ENCODE data around the gene METTL26. TPM values are rescaled to one million over a fixed set of nuclear protein-coding genes. Genes with fewer than 3 reads are reported as not detected.
A peak's percentile ranks its signal among the peaks of the same experiment; 100 is the strongest.

The METTL26 gene
- total and polyA plus RNA-seq, 2 of the 4 experiments (the other 2 are of a cell fraction), result 46.8 to 128 TPM

- H4K20me1 ChIP-seq (ENCODE audit: insufficient read depth, low read length), result peaks cover 59% of the 10 kb centered on the region
- H2AFZ ChIP-seq (replicated peaks; ENCODE audit: low read length, poor library complexity), result peak overlapping the region; percentile 58
- BruUV-seq (replicated peaks), result no TSS peak
- H3K27me3 ChIP-seq (ENCODE audit: control insufficient read depth, insufficient read depth, low read length), result no peaks in the 10 kb centered on the region
- no peak overlapping the region for H3K56ac ChIP-seq (ENCODE audit: extremely low read depth, insufficient read depth, low read length)
- peaks cover 5% of the 10 kb centered on the region; the same call in 1 of the 2 replicates for H3K36me3 ChIP-seq (ENCODE audit: control insufficient read depth, insufficient read depth, low read length)
- ChIA-PET POLR2A (ENCODE audit: unreplicated experiment) (no interaction called here), CTCF (no interaction called here)
- H3K23ac ChIP-seq (ENCODE audit: low read depth, low read length), result no peak overlapping the region
- H3K79me1 ChIP-seq (ENCODE audit: low read depth in 1 of 2, low read length in 2 of 2), result peaks cover 23 to 76% of the 10 kb centered on the region in 2 experiments; a peak in 3 of 4 replicates
- H3K18ac ChIP-seq (ENCODE audit: low read depth, low read length), result no peak overlapping the region
- no peak overlapping the region for H4K91ac ChIP-seq (ENCODE audit: insufficient read depth, low read depth, low read length)
- intact Hi-C loops (cut with micrococcal nuclease) (no loop called here), in situ Hi-C loops (cut with MboI; ENCODE audit: low sequenced_read_pairs) (no loop called here), dilution Hi-C loops (cut with HindIII; ENCODE audit: low sequenced_read_pairs, unreplicated experiment) (no loop called here)
- no peak overlapping the region for H2AK9ac ChIP-seq (replicated peaks; ENCODE audit: low read depth, low read length, poor library complexity)
- H3K14ac ChIP-seq (replicated peaks; ENCODE audit: low read depth, low read length), result no peak overlapping the region
- H3K9ac ChIP-seq (ENCODE audit: low read depth, low read length), result no peak overlapping the region
- no peak overlapping the region for H4K8ac ChIP-seq (ENCODE audit: low read depth in 2 of 2, low read length in 2 of 2)
- no peak overlapping the region for H4K5ac ChIP-seq (ENCODE audit: low read depth, low read length)
- peaks cover 12% of the 10 kb centered on the region; the same call in 1 of the 2 replicates for H3K9me1 ChIP-seq (ENCODE audit: insufficient read depth, low read length)
- peaks cover 7% of the 10 kb centered on the region; the same call in 1 of the 2 replicates for H3K4me1 ChIP-seq (ENCODE audit: control insufficient read depth, insufficient read depth, low read length)
- H2BK20ac ChIP-seq (ENCODE audit: low read depth, low read length), result no peak overlapping the region
- TF ChIP-seq NFE2L2 (IDR thresholded peaks at IDR 0.05; ENCODE audit: low read depth, low read length), result no peak
- no peak for TF ChIP-seq RFX5 (IDR thresholded peaks at IDR 0.05; ENCODE audit: low read depth, low read length)
- no peak for TF ChIP-seq MAFK (IDR thresholded peaks at IDR 0.05; ENCODE audit: low read depth, low read length)
- TF ChIP-seq BHLHE40 (IDR thresholded peaks at IDR 0.05; ENCODE audit: low read depth, low read length), result no peak
- TF ChIP-seq POLR2A (IDR thresholded peaks at IDR 0.05; ENCODE audit: low read depth, low read length), result no peak
- 89% methylated on average over 3 of the region's 16 CpGs; no CpG with 5 or more reads in 1 of the 2 experiments for WGBS, 2 experiments (ENCODE audit: extremely low coverage in 2 of 2, insufficient read length in 1 of 2)
- H3K4me3 ChIP-seq (ENCODE audit: insufficient read depth, low read depth, low read length), result no peak overlapping the region
- H2AK5ac ChIP-seq (ENCODE audit: low read depth, low read length), result no peak overlapping the region
- no peak overlapping the region for H2BK15ac ChIP-seq (ENCODE audit: low read depth, low read length)
- ATAC-seq (ENCODE audit: low read depth), result no peak
- no peak for DNase-seq
- no peak overlapping the region for H3K27ac ChIP-seq (ENCODE audit: insufficient read depth, low read length)
- no peak overlapping the region for H2BK120ac ChIP-seq (ENCODE audit: low read depth, low read length)
- no peak overlapping the region for H3K4me2 ChIP-seq (ENCODE audit: low read depth, low read length)
- no peaks in the 10 kb centered on the region for H3K9me3 ChIP-seq (ENCODE audit: control insufficient read depth, insufficient read depth, low read length)
- H3K4ac ChIP-seq (ENCODE audit: low read depth, low read length), result no peak overlapping the region
- no peak overlapping the region for H2BK5ac ChIP-seq (ENCODE audit: low read depth, low read length, poor library complexity, severe bottlenecking)
Measured at GRCh38 chr16:593807-594206, 42.3 kb downstream of the METTL26 start.

Measured in IMR-90 (cell line).